HEK293 (cell line): ENCODE measurements around the gene TMC6.

Experiments used
- CTCF ChIA-PET: fragments of 350-600 bp; formaldehyde crosslinking; extraction: SDS; loops from one replicate; lab custom pipeline; 2021; ENCODE audit warnings: antibody characterized with exemption; lab: Yijun Ruan, JAX
- POLR2A ChIA-PET: fragments of 300-600 bp; formaldehyde crosslinking; extraction: SDS; loops from one replicate; lab custom pipeline; 2020; ENCODE audit warnings: antibody characterized with exemption, inconsistent platforms; lab: Yijun Ruan, JAX
- H3K27ac ChIP-seq: fragments of 200-500 bp; sonication (Bioruptor generic); 2 replicates; pipeline ENCODE4 v1.5.1; 2014; ENCODE audit warnings: low read depth, low read length, control low read depth, inconsistent platforms; ENCODE audit errors: extremely low read depth
- H3K36me3 ChIP-seq, 2 experiments: fragments of 200-500 bp in 1 of 2; sonication (Bioruptor generic) in 1 of 2; 1 replicate in 1 of 2; 2 replicates in 1 of 2; pipeline ENCODE4 v1.5.1; 2014 to 2017; ENCODE audit warnings: inconsistent platforms in 2 of 2, low read length in 2 of 2; ENCODE audit not compliant: control insufficient read depth in 2 of 2, insufficient read depth in 1 of 2
- H3K4me1 ChIP-seq: fragments of 200-500 bp; sonication (Bioruptor generic); 2 replicates; pipeline ENCODE4 v1.5.1; 2014; ENCODE audit warnings: mild to moderate bottlenecking, low read length, inconsistent platforms; ENCODE audit not compliant: control insufficient read depth, insufficient read depth
- H3K4me3 ChIP-seq: 2 replicates; pipeline ENCODE4 v1.5.1; 2011; ENCODE audit warnings: low read depth, mild to moderate bottlenecking, control low read depth, low read length, moderate library complexity
- H3K9me3 ChIP-seq: fragments of 200-500 bp; sonication (Bioruptor generic); 2 replicates; pipeline ENCODE4 v1.5.1; 2014; ENCODE audit warnings: low read depth, low read length, inconsistent platforms; ENCODE audit not compliant: control insufficient read depth, insufficient read depth
- GLIS2 ChIP-seq: fragments of 450-650 bp; formaldehyde crosslinking; IDR thresholded peaks from 2 replicates; pipeline ENCODE4 v1.5.1; 2016; ENCODE audit warnings: missing biosample characterization, missing genetic modification characterization
- MYNN ChIP-seq: fragments of 450-650 bp; formaldehyde crosslinking; IDR thresholded peaks from 2 replicates; pipeline ENCODE4 v1.5.1; 2016; ENCODE audit warnings: missing biosample characterization, missing genetic modification characterization, borderline replicate concordance
- OVOL3 ChIP-seq: fragments of 450-650 bp; formaldehyde crosslinking; IDR thresholded peaks from 2 replicates; pipeline ENCODE4 v1.5.1; 2016; ENCODE audit warnings: missing biosample characterization, missing genetic modification characterization
- REPIN1 ChIP-seq: fragments of 450-650 bp; formaldehyde crosslinking; IDR thresholded peaks from 2 replicates; pipeline ENCODE4 v1.5.1; 2017; ENCODE audit warnings: missing biosample characterization, missing genetic modification characterization, low read depth
- SP7 ChIP-seq: fragments of 450-650 bp; formaldehyde crosslinking; IDR thresholded peaks from 2 replicates; pipeline ENCODE4 v1.5.1; 2016; ENCODE audit warnings: missing biosample characterization, missing genetic modification characterization
- ZBTB17 ChIP-seq: fragments of 450-650 bp; formaldehyde crosslinking; IDR thresholded peaks from 2 replicates; pipeline ENCODE4 v1.5.1; 2016; ENCODE audit warnings: missing biosample characterization, missing genetic modification characterization
- ZBTB21 ChIP-seq: fragments of 450-650 bp; formaldehyde crosslinking; IDR thresholded peaks from 2 replicates; pipeline ENCODE4 v1.5.1; 2017; ENCODE audit warnings: missing biosample characterization, missing genetic modification characterization
- ZNF155 ChIP-seq: fragments of 450-650 bp; formaldehyde crosslinking; IDR thresholded peaks from 2 replicates; pipeline ENCODE4 v1.5.1; 2016; ENCODE audit warnings: missing biosample characterization, missing genetic modification characterization
- ZNF169 ChIP-seq: fragments of 450-650 bp; formaldehyde crosslinking; IDR thresholded peaks from 2 replicates; pipeline ENCODE4 v1.5.1; 2016; ENCODE audit warnings: missing biosample characterization, missing genetic modification characterization
- ZNF473 ChIP-seq: fragments of 450-650 bp; formaldehyde crosslinking; IDR thresholded peaks from 2 replicates; pipeline ENCODE4 v1.5.1; 2017; ENCODE audit warnings: missing biosample characterization, missing genetic modification characterization
- ZNF558 ChIP-seq: fragments of 450-650 bp; formaldehyde crosslinking; IDR thresholded peaks from 2 replicates; pipeline ENCODE4 v1.5.1; 2016; ENCODE audit warnings: missing biosample characterization, missing genetic modification characterization
- ZNF791 ChIP-seq: fragments of 450-650 bp; formaldehyde crosslinking; IDR thresholded peaks from 2 replicates; pipeline ENCODE4 v1.5.1; 2016; ENCODE audit warnings: missing biosample characterization, missing genetic modification characterization
- ZSCAN23 ChIP-seq: fragments of 450-650 bp; formaldehyde crosslinking; IDR thresholded peaks from 2 replicates; pipeline ENCODE4 v1.5.1; 2016; ENCODE audit warnings: missing biosample characterization, missing genetic modification characterization
- TF ChIP-seq, protein P1 (sequence below): fragments of 450-650 bp; formaldehyde crosslinking; IDR thresholded peaks from 2 replicates; pipeline ENCODE4 v1.5.1; 2016; ENCODE audit warnings: missing biosample characterization, missing genetic modification characterization
- TF ChIP-seq, protein P2 (sequence below): fragments of 450-650 bp; formaldehyde crosslinking; IDR thresholded peaks from 2 replicates; pipeline ENCODE4 v1.5.0; 2017; ENCODE audit warnings: missing biosample characterization, missing genetic modification characterization, borderline replicate concordance
- TF ChIP-seq, protein P3 (sequence below): fragments of 450-650 bp; formaldehyde crosslinking; IDR thresholded peaks from 2 replicates; pipeline ENCODE4 v1.5.1; 2016; ENCODE audit warnings: missing biosample characterization, missing genetic modification characterization
- TF ChIP-seq, protein P4 (sequence below): fragments of 450-650 bp; formaldehyde crosslinking; optimal IDR thresholded peaks from 2 replicates; pipeline ENCODE3; 2016; ENCODE audit warnings: missing biosample characterization, mild to moderate bottlenecking, missing genetic modification characterization

Gene TMC6

DNA sequence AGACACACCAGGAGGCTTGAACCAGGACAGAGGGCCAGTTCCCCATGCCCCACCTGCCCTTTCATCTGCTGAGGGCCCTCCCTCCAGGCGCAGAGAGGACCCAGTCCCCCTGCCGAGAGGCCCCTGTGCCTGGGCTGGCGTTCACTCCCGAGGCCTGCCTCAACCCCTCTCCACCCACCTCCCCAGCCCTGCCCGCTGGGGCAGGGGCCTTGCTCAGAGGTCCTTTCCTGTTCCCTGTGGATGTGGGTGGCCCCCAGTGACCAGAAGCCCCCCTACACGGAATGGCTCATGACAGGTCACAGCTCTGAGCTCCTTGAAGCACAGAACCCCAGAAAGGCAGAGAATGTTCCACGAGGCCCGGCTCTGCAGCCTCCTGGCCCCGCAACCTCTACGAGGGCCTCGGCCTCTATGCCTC, 6.7 kb downstream of the TMC6 start:
- CTCF ChIA-PET = interaction anchor here (0.5 to 3.3 kb wide), 4 partner anchors 13 to 75 kb away, joined by 3 to 10 read pairs (median 5); no protein-coding TSS in a partner anchor
- Histone ChIP-seq H3K27ac (no peak overlapping the region), H3K9me3 (no peaks in the 10 kb centered on the region), H3K4me3 (no peak overlapping the region), H3K36me3 (peaks cover 7 to 21% of the 10 kb centered on the region in 2 experiments; a peak in 2 of 3 replicates), H3K4me1 (no peaks in the 10 kb centered on the region)
- TF ChIP-seq, protein P1, sequence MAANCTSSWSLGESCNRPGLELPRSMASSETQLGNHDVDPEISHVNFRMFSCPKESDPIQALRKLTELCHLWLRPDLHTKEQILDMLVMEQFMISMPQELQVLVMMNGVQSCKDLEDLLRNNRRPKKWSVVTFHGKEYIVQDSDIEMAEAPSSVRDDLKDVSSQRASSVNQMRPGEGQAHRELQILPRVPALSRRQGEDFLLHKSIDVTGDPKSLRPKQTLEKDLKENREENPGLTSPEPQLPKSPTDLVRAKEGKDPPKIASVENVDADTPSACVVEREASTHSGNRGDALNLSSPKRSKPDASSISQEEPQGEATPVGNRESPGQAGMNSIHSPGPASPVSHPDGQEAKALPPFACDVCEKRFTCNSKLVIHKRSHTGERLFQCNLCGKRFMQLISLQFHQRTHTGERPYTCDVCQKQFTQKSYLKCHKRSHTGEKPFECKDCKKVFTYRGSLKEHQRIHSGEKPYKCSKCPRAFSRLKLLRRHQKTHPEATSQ (tag by site-specific recombination) = no peak
- no peak for TF ChIP-seq ZNF169
- TF ChIP-seq ZBTB21 = no peak
- TF ChIP-seq, protein P2, sequence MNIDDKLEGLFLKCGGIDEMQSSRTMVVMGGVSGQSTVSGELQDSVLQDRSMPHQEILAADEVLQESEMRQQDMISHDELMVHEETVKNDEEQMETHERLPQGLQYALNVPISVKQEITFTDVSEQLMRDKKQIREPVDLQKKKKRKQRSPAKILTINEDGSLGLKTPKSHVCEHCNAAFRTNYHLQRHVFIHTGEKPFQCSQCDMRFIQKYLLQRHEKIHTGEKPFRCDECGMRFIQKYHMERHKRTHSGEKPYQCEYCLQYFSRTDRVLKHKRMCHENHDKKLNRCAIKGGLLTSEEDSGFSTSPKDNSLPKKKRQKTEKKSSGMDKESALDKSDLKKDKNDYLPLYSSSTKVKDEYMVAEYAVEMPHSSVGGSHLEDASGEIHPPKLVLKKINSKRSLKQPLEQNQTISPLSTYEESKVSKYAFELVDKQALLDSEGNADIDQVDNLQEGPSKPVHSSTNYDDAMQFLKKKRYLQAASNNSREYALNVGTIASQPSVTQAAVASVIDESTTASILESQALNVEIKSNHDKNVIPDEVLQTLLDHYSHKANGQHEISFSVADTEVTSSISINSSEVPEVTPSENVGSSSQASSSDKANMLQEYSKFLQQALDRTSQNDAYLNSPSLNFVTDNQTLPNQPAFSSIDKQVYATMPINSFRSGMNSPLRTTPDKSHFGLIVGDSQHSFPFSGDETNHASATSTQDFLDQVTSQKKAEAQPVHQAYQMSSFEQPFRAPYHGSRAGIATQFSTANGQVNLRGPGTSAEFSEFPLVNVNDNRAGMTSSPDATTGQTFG (tag by site-specific recombination) = no peak
- 0 out of 2 replicates have a peak, but pooled peaks have one; percentile 13 for TF ChIP-seq GLIS2 (tag by site-specific recombination)
- POLR2A ChIA-PET = no interaction called here

DNA sequence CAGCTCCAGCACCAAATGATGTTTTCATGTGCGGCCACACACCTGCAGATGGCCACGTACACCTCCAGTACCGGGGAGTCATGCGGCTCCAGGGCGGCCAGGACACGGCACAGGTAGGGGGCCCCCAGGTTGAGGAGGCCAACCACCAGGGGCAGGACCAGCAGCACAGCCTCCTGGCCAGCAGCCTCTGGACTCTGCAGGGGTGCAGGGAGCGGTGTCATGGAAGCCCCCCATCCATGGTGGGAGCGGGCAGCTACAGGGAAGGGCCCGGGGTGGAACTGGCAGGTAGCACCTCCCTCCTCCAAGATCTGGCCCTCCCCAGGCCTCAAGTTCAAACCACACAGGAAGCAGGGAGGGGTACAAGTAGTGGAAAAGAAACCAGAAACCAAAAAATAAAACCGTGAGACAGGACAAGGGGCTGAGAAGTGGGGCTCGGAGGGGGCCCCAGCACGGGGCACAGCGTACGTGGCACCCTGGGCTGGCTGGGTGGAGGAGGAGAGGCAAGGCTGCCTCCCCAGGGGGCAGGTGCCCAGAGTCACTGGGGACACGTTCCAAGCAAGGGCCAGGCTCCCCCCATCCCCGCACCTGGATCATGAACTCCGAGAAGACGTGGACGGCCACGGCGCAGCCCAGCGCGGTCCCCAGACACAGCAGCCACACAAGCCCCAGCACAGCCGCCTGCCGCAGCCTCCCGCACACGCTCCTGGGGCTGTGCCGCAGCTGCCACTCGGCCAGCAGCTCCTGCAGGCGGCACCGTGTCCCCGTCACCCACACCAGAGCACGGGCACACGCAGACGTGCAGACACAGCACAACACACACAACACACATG, 7.4 kb downstream of the TMC6 start:
- POLR2A ChIA-PET = no interaction called here

DNA sequence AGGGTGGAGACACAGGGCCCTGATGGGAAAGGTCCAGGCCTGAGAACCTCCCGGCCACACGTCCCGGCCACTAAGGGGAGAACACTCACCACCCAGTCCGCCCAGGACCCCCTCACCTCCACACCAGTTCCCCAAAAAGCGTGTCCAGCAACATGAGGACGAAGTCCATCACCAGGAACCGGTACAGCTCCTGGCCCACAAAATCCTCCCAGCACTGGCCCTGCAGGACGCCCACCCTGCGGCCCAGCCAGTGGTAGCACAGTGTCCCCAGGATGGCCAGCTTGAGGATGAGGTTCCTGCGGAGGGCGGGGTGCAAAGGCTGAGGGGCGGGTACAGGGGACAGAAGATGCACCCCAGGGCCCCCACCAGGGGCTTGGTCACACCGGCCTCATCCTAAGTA, 8.0 kb downstream of the TMC6 start:
- H3K4me1 ChIP-seq = no peaks in the 10 kb centered on the region
- no peaks in the 10 kb centered on the region for H3K9me3 ChIP-seq
- H3K36me3 ChIP-seq = peaks cover 7 to 21% of the 10 kb centered on the region in 2 experiments; a peak in 2 of 3 replicates
- ChIA-PET POLR2A (interaction anchor here (0.6 to 0.7 kb wide), 3 partner anchors 22 to 213 kb away, joined by 6 to 12 read pairs (median 8); no protein-coding TSS in a partner anchor), CTCF (interaction anchor here (0.9 to 2.1 kb wide), 3 partner anchors 14 to 56 kb away, joined by 3 to 9 read pairs (median 8); no protein-coding TSS in a partner anchor)
- no peak for TF ChIP-seq ZNF791
- no peak for TF ChIP-seq ZNF155 (tag by site-specific recombination)
- no peak for TF ChIP-seq ZBTB17 (tag by site-specific recombination)
- no peak for TF ChIP-seq SP7 (tag by site-specific recombination)
- no peak overlapping the region for H3K4me3 ChIP-seq
- H3K27ac ChIP-seq = no peak overlapping the region

More for the DNA sequence above, 7.4 kb downstream of the TMC6 start:
- Histone ChIP-seq H3K4me1 (no peaks in the 10 kb centered on the region), H3K27ac (no peak overlapping the region), H3K36me3 (peaks cover 7 to 21% of the 10 kb centered on the region in 2 experiments; a peak in 2 of 3 replicates), H3K4me3 (no peak overlapping the region), H3K9me3 (no peaks in the 10 kb centered on the region)
- CTCF ChIA-PET = interaction anchor here (1.2 to 3.3 kb wide), 2 partner anchors 14 to 16 kb away, joined by 6 to 10 read pairs; no protein-coding TSS in a partner anchor
- TF ChIP-seq ZNF558 (no peak), GLIS2 (tag by site-specific recombination) (0 out of 2 replicates have a peak, but pooled peaks have one; percentile 12)

DNA sequence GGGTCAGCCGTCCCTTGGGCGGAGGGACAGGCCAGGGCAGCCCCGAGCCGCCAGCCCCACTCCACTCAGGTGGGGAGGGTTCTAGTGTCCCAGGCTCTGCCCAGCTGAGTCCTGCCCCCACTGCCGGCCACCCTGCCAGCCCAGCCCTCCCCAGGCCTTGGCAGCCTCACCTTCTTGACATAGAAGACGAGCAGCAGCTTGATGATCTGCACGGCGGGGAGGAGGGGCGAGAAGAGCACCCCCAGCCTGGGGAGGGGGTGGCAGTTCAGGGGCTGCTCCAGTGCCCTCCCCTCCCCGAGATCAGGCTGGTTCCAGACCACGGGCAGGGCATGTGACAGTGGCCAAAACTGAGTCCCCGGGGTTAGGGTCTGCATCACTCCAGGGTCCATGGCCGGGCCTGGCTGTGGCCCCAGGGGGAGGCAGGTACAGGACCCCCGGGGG, 9.7 kb downstream of the TMC6 start:
- POLR2A ChIA-PET = no interaction called here
- Histone ChIP-seq H3K4me3 (no peak overlapping the region), H3K4me1 (no peaks in the 10 kb centered on the region), H3K27ac (no peak overlapping the region), H3K9me3 (no peaks in the 10 kb centered on the region), H3K36me3 (peaks cover 7 to 18% of the 10 kb centered on the region in 2 experiments; a peak in 2 of 3 replicates)
- CTCF ChIA-PET = interaction anchor here (1.1 to 2.1 kb wide), 4 partner anchors 16 to 132 kb away, joined by 5 to 9 read pairs (median 8); no protein-coding TSS in a partner anchor
- TF ChIP-seq, protein P3, sequence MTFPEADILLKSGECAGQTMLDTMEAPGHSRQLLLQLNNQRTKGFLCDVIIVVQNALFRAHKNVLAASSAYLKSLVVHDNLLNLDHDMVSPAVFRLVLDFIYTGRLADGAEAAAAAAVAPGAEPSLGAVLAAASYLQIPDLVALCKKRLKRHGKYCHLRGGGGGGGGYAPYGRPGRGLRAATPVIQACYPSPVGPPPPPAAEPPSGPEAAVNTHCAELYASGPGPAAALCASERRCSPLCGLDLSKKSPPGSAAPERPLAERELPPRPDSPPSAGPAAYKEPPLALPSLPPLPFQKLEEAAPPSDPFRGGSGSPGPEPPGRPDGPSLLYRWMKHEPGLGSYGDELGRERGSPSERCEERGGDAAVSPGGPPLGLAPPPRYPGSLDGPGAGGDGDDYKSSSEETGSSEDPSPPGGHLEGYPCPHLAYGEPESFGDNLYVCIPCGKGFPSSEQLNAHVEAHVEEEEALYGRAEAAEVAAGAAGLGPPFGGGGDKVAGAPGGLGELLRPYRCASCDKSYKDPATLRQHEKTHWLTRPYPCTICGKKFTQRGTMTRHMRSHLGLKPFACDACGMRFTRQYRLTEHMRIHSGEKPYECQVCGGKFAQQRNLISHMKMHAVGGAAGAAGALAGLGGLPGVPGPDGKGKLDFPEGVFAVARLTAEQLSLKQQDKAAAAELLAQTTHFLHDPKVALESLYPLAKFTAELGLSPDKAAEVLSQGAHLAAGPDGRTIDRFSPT = no peak
- no peak for TF ChIP-seq OVOL3
- TF ChIP-seq ZNF473 (tag by site-specific recombination) = no peak
- no peak for TF ChIP-seq ZSCAN23 (tag by site-specific recombination)
- TF ChIP-seq, protein P4, sequence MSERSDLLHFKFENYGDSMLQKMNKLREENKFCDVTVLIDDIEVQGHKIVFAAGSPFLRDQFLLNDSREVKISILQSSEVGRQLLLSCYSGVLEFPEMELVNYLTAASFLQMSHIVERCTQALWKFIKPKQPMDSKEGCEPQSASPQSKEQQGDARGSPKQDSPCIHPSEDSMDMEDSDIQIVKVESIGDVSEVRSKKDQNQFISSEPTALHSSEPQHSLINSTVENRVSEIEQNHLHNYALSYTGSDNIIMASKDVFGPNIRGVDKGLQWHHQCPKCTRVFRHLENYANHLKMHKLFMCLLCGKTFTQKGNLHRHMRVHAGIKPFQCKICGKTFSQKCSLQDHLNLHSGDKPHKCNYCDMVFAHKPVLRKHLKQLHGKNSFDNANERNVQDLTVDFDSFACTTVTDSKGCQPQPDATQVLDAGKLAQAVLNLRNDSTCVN (tag by site-specific recombination) = no peak
- TF ChIP-seq REPIN1 = no peak
- TF ChIP-seq MYNN (tag by site-specific recombination) = no peak
